Activated CD4-positive, alpha-beta T cell treated with anti-CD3 and anti-CD28 coated beads, Interleukin-2, amount 50 U/mL, for 4 hours (primary cell): ENCODE measurements around the gene ALPK1.
A peak's percentile ranks its signal among the peaks of the same experiment; 100 is the strongest.
"Not testable (repeated sequence)": the region's sequence is repeated elsewhere in the genome, so short reads cannot be mapped to it uniquely, and the experiment has no call there.

Experiments used
- DNase-seq, 2 experiments: peaks; one replicate each; pipeline ENCODE4 v3.0.0-alpha.2; 2020

ALPK1 gene

GRCh38 chr4:112284662-112285411 lies 12.3 kb upstream of the ALPK1 start:
- DNase-seq = no peak

- no peak for DNase-seq
Measured at GRCh38 chr4:112287258-112287989, 9.7 kb upstream of the ALPK1 start.

DNA sequence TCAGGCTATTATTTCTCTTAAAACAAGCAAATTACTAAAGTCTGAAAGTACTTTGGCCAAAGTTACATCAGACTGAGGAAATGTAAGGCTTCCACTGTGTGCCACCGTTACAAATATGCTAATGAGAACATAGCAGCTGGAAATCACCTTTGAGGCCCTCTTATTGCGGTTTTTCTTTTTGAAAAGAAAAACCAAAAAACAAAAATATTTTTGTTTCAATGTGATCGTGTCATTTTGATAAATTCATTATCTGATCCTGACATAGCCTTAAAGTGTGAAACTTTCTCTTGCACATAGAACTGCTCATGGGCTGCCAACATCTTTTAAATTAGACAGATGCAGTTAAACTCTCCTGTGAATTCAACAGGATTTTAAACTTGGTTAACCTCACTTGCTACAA lies 8.7 kb upstream of the ALPK1 start:
- DNase-seq = no peak

DNA sequence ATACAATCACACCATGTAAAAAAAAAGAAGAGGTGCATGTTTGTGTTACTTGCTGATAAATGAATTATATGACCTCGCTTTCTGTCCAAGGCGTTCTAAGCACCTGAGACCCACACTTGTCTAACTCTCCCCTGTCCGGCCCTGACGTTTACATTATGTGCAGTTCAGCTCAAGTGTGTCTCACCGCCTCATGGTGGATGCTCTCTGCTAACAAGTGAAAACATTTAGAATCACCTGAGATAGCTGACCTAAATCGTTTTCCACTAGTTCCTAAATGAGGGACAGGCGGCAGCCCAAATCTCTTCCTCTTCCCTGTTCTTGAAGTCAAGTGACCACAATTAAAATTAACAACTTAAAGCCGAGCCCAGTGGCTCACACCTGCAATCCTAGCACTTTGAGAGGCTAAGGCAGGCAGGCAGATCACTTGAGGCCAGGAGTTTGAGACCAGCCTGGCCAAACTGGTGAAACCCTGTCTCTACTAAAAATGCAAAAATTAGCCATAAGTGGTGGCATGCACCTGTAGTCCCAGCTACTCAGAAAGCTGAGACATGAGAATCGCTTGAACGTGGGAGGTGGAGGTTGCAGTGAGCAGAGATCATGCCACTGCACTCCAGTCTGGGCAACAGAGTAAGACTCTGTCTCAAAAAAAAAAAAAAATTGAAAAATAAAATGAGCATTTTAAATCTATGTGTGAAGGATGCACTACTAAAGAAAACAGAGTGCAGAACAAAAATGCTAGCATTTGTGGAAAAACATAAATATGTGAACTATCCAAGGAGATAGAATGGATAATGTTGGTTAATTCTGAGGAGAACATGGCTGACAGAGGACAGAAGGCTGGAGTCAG lies 7.5 kb upstream of the ALPK1 start:
- DNase-seq = no peak

DNA sequence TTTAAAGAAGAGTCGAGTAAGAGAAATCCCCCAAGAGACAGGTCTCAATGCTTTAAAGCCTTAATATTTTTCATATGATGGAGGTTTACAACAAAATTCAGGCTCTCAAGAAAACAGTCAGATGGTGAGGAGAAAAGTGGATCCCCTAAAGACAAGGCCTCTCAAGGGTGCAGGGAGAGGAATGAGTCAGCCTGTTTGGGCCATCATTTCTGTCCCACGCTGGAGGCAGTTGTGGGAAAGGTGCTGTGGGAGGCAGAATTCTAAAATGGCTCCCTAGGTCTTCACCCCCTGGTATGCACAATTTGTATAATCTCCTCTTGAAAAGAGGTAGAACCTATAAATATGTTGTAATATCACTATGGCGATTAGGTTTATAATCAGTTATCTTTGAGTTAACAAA lies 6.8 kb upstream of the ALPK1 start:
- no peak for DNase-seq

GRCh38 chr4:112299721-112300120 lies 2.6 kb downstream of the ALPK1 start:
- no peak for DNase-seq

GRCh38 chr4:112302320-112303274 lies 5.4 kb downstream of the ALPK1 start:
- no peak for DNase-seq

DNA sequence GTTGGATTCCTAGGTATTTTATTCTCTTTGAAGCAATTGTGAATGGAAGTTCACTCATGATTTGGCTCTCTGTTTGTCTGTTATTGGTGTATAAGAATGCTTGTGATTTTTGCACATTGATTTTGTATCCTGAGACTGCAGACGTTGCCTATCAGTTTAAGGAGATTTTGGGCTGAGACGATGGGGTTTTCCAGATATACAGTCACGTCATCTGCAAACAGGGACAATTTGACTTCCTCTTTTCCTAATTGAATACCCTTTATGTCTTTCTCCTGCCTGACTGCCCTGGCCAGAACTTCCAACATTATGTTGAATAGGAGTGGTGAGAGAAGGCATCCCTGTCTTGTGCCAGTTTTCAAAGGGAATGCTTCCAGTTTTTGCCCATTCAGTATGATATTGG lies 8.3 kb downstream of the ALPK1 start:
- not testable (repeated sequence) for DNase-seq

- peak; percentile 31 to 34 for DNase-seq
Measured at GRCh38 chr4:112309263-112309791, 12.2 kb downstream of the ALPK1 start.

DNA sequence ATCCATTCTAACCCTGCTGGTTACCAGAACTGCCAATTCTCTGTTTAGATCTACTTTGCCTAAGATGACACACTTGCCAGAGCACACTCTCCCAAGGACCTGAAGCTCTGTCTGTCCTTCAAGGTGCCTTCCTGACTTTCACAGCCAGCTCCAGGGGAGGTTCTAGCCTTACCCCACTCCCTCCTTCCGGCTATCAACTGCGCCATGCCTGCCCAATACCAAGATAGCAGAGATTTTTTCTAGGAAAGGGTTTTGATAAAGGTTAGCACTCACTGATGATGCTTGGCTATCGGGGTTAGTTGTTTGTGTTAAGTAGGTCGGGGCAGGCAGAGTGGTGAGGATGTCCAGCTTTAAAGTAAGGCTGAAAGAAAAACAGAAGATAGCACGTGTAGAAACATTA lies 14.3 kb downstream of the ALPK1 start:
- DNase-seq = no peak

DNA sequence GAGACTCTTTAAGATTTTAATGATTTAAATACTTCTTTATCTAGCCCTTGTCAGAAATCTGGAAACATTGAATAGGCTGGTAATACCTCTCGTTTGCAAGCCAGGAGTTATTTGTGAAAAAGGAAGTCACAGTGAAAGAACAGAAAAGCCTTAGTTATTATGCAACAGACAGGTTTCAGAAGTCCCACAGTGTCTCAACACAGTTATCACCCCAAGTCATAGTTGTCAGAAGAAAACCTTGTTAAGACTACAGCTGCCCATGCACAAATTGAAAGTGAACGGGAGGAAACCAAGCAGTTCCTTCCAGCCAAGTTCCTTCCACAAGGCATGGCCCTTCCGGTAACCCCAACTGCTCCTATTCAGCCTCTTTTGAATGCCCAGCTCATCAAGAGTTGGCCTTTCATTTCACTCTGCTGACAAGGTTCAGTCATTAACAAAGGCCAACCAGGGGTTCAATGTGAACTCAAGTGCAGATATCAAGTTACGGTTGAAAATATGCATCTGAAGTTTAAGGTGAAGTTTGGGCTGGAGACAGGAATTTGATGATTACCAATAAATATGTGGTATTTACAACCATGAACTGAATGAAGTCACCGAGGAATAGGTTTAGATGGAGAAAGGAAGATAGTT lies 15.6 kb downstream of the ALPK1 start:
- no peak for DNase-seq

DNA sequence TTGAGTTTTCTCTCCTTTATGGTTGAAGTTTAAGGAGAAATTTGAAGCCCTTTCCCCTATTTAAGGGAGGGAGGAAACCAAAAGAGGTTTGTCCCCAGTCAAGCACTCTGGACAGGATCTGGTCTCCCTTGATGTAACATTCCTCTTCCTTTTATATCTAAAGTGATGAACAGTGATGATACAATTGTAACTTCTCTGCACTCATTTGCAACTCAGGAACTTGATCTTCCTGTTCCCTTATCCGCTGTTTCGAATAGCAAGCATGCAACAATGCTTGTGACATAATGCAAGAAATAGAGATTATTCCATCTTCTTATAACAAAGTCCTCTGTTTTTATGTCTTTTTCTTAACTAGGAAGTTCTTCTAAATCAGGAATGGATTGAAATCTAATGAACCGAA lies 18.3 kb downstream of the ALPK1 start:
- DNase-seq = no peak

DNA sequence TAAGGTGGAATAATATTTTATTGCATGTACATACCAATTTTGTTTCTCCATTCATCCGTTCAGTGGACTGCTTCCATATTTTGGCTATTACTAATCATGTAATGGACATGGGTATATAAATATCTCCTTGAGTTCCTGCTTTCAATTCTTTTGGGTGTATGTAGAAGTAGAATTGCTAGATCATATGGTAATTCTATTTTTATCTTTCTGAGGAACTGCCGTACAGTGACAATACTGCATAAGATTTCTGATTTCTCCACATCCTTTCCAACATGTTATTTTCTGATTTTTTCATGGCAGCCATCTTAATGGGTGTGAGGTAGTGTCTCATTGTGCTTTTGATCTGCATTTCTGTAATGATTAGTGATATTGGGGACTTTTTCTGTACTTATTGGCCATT lies 19.2 kb downstream of the ALPK1 start:
- DNase-seq = no peak

DNA sequence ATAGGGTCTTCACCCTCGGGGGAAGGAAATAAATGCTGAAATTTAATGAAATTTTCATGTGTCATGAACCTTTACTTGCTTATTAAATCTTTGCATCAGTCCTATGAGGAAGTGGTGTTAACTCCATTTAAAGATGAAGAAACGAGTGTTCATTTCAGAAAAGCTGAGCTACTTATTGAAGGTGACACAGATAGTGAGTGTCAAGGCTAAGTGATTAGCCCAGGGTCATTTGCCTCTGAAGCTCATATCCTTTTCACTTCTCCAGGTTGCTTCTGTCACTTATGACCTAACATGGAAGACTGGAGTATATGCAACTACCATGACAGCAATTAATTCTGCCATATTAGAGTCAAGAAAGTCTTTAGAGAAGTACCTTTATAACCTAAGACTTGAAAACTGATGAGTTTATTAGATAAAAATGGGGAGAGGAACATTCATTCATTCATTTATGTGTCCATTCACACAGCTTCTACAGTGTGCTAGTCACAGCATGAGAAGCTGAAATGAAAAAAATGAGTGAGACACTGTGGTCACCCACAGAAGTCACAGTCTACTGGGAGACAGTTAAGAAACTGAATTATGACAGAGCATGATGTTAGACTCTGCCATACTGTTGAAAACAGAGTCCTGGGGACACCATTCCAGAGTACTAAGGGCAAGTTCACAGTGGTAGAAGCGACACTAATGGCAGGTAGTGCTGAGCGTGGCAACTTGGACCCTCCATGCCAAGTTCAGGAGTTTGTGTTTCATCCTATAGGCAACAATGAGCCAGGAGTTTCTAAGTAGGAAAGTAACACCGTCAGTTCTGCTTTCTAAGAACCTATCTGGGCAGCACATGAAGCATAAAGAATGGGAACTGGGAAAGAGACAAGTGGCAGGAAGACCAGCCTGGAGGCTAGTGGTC lies 21.3 kb downstream of the ALPK1 start:
- no peak for DNase-seq

- peak; percentile 81 for DNase-seq
Measured at GRCh38 chr4:112321776-112322684, 24.9 kb downstream of the ALPK1 start.

DNA sequence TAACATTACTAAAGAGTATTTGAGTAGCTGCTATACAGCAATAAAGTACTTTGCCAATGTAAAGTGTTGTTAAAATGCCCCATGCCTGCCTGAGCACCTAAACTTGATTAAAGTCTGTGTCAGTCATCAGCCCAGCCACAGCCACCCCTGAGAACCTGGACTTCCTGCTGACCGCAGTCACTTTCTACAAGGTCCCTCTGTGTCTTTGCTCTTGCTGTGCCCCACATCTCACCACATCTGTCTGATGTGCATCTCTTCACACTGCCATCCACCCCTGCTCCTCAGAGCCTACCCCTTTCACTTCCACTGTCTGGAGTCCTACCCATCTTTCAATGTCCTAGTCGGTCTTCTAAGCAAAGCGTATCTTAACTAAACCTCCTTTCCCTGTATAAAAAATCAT lies 25.7 kb downstream of the ALPK1 start:
- no peak for DNase-seq

DNA sequence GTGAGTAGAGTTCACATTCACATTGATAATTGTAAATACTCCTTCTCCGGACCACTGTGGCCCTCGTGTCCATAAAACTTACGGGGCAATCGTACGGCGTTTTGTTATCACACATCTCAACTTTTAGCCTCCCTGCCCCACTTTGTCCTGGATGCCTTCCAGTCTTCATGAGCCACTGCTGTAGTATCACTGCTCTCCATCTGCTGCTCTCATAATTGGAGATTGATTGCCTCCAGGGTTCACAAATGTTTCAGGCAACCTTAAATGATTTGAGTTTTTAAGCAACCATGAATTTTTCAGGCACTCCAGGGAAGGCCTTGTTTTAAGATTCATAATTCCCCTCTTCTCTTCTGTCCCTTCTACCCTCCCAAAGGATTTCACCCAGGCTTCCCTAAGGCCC lies 28.4 kb downstream of the ALPK1 start:
- no peak for DNase-seq

DNA sequence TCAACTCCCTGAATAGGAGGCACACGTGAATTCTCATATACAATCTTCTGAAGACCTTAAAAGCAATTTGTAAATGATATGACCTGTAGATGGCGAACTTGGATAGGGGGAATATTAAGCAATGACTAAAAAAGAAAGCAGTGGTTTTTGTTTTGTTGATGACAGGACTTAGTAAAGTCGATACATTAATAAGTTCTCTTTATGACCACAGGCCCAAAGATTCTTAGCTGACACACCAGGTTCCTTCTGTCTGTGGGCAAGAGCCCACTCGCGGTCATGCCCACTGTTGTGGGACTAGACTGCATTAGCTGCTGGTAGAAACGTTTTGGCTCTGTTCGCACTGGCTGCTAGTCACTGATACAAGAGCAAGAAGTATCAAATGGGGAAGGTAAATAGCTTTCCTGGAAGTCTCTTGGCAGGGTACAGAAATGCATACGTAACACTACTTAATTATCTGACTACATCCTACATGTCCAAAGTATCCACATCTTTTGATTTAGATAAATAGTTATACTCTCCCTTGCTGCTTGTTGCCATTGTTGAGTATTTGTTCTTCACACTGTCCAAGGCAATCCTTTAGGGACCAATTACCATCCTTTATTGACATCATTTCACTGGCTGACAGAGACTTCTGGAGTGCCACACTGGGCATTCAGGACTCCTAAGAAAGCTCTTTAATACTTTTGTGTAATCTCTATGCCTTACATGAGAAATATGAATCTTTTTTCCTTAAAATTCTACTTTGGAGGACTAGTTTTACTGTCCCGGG lies 31.0 kb downstream of the ALPK1 start:
- no peak for DNase-seq

- no peak for DNase-seq
Measured at GRCh38 chr4:112328734-112329130, 31.6 kb downstream of the ALPK1 start.
